GOT3 (cell line): Measurements from ENCODE around the gene ATP2C1.

Experiments used
- DNase-seq: peaks from one replicate; lab custom pipeline; 2025; ENCODE audit warnings: mixed read lengths; lab: John Stamatoyannopoulos, UW

The ATP2C1 gene

DNA sequence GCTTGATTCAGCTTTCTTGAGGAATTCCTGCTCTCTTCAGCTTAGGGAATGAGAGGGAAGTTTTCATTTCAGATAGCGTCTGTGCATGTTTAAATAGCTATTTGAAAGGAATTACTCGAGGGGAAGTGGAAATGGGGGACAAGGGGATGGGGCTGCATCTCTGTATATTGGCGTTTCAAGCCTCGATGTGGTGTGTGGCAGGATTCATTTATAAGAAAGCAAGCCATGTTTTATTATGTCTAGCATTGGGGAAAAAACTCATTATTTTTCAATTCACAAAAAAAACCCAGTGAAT lies 1.0 kb downstream of the ATP2C1 start:
- no peak for DNase-seq

DNA sequence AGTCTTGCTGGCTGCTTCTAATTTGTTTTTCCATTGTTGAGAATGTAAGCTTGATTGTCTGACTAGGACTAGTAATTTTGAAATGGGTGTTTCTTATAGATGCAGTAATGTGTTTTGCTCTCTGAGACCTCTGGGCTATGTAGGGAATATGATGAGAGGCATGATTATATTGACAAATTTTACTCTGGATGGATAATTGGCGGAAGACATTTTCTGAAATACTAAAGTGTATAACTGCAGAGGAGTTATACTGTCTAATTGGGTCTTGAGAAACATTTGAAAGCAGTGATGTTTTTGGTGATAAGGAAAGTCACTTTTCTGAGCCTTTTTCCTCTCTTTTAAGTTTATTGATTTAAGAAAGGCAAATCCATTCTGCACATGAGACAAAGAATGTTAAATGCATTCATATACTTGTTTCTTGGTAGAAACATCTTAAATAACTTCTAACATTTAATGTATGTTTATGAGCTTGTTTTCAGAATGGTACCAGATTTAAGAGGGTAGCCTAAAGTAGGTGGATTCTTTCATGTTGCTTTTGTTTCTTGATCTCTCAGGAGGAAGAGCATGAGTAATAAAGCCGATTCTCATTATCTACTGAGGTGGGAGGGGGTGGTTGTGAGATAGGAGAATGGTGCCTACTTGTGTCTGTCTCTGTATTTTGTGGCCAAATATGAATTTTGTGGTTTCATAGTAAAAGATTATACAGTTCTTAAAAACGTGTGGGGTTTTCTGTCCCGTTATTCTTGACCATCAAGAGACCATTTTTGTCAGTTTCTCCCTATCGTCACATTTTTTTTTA lies 2.0 kb downstream of the ATP2C1 start:
- no peak for DNase-seq

DNA sequence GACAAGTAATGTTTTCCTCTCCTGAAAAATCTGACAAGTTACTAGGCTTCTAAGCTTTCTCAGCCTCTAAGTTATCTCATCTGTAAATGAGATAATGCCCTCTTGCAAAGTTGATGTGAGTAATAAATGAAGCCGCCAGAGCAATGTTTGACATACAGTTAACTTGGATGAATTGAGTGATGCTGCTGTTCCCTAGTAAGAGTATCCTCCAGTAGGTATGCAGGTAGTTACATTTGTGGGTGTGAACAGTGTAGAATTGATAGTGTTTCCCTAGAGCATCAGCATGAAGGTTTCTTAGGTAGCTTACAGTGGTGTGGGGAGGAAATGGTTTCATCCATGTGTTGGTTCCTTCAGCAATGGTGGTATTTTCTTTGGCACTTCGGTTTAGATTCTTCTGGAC lies 3.4 kb downstream of the ATP2C1 start:
- no peak for DNase-seq

DNA sequence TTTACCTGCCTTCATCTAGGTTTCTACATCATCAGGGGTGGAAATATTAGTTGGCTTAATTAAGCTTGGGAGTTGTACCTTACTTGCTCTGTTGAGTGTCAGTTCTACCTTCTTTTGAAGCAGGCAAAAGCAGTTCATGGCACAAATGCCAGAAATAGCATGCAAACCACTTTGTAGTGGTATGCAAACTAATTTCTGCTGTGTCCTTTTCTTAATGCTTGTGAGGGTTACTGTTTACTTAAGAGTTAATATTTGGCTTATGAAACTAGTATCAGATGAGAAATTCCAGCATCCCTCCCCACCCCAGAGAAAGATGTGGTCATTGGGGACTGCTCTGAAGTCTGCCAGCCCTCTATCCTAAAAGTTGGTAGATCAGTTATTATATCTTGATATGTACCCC lies 7.1 kb downstream of the ATP2C1 start:
- DNase-seq = no peak

DNA sequence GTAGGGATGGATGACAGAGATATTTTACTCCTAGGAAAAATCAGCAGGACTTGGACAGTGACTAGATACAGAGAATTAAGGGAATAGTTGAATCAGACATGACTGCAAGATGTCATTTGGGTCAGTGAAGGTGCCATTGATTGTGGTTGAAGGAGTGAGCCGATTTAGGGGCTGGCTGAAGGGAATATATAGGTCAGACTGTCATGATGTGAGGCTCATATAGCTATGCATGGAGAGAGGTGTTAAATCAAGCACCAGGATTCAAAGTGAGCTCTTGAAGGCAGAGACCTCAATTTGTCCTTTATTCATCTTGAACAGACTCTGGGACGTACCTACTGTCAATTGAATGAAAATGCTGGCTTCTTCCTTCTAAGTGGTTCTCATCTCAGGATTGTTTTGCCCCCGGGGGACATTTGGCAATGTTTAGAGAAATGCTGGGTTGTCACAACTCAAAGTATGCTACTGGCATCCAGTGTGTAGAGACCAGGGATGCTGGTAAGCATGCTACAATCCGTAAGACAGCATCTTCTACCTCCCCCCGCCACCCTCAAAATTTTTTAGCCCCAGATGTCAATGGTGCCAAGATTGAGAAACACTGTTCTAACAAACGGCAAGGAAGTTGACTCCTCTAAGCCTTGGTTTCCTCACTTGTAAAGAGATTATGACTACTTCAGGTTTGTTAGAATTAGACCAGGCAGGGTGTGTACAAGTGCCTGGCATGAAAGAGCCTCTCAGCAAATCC lies 7.8 kb downstream of the ATP2C1 start:
- no peak for DNase-seq

DNA sequence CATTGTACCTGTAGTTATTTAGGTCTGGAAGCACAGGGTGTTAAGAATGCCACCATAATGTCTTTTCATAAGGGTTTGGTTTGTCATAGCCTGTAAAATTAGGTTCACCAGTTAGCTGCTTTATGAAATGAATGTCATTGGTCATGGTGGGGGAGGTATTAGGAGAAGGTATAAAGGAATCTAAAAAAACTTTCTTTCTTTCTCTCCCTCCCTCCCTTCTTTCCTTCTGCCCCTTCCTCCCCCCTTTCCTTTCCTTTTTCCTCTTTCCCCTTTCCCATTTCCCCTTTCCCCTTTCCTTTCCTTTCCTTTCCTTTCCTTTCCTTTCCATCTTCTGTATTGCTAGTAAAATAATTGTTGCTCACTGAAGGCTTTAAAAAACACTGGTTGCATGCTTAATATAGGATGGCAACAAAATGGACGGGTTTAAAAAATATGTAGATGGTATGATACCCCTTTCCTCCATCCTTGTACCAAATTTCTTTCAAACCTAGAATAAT lies 9.6 kb downstream of the ATP2C1 start:
- no peak for DNase-seq

DNA sequence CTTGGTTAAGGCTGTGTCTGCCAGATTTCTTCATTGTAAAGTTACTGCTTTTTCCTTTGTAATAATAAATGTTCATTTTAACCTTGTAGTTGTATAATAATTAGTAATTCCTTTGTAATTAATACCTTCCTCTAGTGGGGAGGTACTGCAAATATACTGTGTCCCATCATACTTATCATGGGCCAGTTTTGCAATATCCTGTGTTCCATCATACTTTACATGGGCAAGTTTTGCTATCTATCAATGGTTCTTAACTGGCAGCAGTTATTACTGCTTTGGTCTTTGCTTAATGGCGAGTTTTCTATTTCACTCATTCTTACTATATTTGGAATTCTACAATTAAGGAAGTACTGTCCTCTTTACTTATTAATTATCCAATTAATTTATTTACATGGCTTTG lies 10.6 kb downstream of the ATP2C1 start:
- DNase-seq = no peak

DNA sequence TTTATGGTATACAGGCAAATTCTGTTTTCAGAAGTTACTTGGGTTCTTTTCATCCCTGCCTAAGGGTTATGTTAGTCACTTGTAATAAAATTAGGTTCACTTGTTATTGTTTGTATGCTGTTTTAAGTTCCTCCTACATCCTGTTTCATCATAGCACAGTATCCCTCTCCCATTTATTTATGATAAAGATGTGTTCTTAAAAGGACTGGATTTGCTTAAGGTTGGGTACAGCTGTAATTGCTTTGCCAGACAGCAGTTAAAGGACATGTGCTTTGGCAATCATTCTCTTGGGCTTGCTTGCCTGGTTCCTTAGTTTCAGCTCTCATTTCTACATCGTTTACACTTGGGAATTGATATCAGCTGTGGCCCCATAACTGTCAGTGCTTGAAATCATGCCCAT lies 11.7 kb downstream of the ATP2C1 start:
- no peak for DNase-seq

DNA sequence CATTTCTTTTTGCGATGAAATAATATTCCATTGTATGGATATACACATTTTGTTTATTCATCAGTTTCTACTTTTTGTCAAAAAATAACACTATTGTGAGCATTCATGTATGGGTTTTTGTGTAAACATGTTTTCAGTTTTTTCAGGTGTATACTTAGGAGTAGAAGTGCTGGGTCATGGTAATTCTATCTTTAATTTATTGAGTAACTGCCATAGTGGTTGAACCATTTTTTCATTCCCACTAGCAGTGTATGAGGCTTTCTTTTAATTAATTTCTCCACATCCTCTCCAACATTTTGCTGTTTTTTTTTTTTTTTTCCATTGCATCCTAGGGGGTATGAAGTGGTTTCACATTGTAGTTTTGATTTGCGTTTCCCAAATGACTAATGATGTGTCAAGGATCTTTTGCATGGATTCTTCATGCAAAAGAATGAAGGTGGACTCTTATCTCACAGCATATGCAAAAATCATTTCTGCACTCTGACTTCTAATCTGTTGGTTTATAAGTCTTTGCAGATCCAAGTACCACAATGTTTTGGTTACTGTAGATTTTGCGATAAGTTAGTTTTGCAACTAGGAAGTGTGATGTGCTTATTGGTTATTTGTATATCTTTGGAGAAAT lies 12.6 kb downstream of the ATP2C1 start:
- DNase-seq = no peak

DNA sequence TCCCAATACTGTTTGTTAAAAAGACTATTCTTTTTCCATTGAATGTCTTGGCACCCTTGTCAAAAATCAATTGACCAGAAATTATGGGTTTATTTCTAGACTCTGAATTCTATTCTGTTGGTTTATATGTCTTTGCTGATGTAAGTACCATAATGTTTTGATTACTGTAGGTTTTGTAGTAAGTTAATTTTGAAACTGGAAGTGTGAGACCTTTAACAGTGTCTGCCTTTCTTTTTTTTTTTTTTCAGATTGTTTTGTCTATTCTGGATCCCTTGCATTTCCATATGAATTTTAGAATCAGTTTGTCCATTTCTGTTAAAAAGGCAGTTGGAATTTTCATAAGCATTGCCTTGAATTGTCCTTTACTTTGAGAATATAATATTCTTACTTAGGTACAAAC lies 13.6 kb downstream of the ATP2C1 start:
- DNase-seq = no peak

DNA sequence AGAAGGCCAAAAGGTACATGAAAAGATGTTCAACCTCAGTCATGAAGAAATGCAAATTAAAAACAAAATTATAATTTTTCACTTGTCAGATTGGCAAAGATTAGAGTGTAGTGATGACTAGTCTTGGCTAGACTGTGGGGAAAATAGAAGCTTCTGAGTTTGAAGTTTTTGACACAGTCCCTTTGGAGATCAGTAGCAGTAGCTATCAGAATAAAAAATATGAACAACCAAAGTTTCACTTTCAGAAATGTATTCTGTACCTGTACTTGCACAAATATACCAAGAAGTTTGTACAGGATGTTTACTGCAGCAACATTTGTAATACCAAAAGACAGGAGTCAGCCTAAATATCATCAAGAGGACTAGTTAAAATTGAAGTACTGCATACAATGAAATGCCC lies 14.1 kb downstream of the ATP2C1 start:
- no peak for DNase-seq

DNA sequence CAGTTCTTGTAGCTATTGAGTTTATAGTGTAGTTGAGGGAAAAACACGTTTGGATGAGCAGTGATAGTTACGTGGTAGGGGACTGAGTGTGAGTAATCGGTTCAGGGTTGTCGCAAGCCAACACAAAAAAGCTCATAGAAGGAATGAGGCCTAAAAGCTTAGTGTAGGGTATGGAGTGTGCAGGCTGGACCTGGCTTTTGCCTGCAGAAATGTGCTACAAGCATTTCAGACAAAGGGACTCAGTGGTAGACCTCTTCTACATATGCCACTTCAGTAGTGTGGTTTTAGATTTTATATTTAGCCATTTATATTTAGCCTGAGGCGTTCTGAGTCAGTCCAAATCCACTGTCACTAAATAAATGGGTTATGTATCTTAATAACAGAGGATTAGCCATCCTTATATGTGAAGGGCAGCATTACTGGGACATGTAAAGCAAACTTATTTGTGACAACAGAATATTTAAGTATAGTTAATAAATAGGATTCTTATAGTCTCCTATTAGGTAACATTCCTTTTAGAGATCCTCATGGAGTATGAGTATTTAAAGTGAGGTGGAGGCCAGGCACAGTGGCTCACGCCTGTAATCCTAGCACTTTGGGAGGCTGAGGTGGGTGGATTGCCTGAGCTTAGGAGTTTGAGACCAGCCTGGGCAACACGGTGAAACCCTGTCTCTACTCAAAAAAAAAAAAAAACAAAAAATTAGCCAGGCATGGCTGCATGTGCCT lies 21.8 kb downstream of the ATP2C1 start:
- DNase-seq = no peak

DNA sequence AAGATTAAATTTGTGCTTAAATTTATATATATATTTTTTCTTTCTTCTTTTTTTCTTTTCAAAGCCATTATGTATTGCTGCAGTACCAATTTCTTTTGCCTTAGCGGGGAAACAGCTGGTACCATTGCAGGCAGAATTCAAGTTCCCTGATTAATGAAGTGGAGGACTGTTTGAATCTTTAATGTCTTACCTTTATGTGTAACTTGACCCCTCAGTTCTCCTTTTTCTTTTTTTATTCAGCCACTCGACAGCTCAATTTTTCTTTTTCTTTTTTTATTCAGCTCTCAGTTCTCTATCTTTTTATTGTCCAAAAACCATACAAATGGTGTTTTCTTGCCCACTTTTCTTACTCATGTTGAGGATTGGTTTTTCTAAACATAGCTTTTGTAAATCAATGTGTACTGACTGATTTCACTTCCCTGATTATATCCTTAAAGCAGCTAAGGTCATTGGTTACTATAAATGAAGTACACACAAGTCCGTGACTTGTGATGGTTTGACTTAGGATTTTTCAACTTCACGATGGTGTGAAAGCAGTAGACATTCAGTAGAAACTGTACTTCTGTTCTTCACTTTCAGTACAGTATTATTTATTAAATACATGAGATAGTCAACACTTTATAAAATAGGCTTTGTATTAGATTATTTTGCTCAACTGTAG lies 22.8 kb downstream of the ATP2C1 start:
- no peak for DNase-seq

DNA sequence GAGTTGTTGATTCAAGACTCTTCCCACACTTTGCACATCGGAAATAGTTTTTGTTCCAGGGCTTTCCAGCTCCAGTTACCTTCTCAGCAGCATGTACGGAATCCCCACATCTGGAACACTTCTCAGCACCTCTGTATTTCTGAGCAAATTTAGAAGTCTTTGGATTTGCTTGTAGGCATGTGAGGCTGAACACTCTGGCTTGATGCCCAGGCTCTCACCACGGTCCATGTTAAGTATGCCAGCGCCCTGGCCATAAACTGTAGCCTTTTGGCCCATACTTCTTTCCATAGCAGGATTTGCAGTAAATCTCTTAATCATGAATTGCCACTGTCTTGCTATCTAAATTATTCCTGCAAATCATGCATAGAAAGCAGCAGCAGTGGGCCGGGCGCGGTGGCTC lies 24.4 kb downstream of the ATP2C1 start:
- DNase-seq = no peak

DNA sequence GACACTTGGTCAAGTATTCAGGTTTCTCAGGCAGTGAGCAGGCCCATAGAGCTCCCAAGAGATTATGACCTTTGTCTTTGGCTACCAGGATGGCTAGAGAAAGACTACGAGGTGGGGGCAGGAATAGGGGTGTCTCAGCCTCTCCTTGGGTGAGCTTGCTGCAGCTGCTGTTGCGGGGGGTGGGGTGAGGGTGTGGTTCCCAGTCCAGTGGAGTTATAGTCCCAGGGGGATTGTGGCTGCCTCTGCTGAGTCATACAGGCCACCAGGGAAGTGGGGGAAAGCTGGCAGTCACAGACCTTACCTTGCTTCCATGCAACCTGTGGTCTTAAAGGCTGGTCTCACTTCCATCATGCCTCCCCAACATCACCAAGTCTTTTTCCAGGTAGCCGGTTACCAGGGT lies 31.7 kb downstream of the ATP2C1 start:
- DNase-seq = no peak

DNA sequence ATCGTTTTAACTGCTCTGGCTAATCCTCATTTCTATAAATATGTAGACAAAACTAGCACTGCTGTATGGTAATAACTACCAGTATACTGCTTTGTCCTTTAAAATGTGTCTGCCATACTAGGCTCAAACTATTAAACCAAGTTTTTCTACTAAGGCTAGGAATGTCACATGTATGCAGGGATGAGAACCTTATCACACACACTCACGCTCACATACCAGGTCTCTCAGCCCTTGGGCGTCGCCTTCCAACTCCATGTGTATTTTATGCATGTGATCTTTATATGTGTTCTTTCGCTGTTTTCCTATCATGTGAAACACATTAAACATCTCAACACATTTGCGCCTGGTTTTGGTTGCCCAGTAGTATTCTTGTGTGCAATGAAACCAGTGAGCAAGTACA lies 32.6 kb downstream of the ATP2C1 start:
- DNase-seq = no peak

DNA sequence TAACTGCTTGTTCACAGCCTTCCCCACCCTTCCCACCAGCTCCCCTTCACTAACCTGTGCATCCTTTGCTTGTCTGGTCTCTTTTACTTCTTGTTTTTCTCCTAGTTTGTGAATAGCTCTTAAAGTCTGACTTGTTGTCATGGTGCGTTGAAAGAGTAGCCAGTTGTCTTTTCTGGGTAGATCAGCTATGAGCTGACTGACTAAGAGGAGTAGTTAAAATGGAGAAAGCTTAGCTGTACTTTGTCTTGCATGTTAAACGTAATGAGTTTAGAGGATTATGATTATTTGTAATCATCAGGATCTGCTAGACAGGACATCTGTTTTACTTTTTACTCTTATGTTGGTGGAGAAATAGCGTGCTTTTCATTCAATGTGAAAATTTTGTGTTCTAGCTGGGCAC lies 35.9 kb downstream of the ATP2C1 start:
- DNase-seq = no peak

DNA sequence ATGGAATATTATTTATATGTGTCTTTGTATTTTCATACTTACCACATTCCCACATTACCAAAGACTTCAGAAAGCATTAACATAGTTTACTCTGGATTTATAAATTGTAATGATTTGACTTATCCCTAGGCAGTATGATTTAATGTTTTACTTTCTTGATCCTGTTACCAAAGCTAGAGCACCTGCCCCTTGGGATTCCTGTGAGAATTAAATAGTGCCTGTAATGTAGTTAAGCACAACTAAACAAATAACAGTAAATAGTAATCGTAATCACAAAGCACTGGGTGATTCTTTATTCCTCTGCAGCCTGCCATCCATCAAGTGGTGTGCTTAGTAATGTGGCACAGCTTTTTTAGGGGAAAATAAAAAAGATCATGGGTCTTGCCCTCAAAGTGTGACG lies 39.1 kb downstream of the ATP2C1 start:
- no peak for DNase-seq

DNA sequence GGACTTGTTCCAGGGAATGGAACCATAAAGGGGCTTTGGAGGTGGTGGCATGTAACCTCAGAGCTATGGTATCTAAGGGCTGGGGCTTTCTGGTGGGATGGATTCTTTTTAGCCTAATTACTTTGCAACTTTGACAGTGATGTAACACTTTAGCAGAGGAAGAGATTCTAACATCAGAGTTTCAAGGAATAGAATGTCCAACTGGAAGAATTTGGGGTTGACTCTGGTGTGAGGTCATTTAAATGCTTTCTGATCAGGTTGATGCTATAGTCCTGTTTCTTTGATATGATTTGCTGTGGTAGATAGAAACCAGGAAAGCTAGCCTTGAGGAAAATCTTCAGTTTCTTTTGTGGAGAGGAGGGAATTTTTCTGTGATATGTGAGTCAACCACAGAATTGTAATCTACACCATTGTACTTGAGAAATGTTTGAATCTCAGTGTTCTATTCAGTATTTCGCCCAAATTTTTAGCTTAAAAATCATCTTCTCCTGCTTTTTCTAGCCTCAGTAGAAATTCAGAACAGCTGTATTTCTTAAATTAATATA lies 40.0 kb downstream of the ATP2C1 start:
- no peak for DNase-seq

DNA sequence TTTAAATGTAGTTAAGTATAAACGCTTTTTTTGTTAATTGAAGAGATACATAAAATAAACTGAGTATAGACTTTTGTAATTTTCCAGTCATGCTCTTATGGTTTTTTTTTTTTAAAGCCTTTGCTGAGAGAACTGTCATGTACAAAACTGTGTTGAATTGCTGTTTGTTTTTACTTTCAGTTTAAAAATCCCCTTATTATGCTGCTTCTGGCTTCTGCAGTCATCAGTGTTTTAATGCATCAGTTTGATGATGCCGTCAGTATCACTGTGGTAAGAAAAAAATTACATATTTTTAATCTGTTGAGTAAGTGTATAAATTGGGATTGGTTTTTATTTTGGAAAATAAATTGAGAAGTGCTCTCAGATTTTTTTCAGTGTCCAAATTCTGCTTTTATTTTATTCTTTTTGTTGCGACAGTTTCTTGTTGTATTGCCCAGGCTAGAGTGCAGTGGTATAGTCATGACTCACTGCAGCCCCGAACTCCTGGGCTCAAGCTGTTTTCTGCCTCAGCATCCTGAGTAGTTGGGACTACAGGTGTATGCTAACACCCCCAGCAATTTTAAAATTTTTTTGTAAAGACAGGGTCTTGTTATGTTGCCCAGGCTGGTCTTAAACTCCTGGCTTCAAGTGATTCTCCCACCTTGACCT lies 40.7 kb downstream of the ATP2C1 start:
- DNase-seq = no peak
